ENCODE measurements around the gene RHEX.
"Not testable (repeated sequence)": the region's sequence is repeated elsewhere in the genome, so short reads cannot be mapped to it uniquely, and the experiment has no call there.

Gene RHEX, protein sequence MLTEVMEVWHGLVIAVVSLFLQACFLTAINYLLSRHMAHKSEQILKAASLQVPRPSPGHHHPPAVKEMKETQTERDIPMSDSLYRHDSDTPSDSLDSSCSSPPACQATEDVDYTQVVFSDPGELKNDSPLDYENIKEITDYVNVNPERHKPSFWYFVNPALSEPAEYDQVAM

DNA sequence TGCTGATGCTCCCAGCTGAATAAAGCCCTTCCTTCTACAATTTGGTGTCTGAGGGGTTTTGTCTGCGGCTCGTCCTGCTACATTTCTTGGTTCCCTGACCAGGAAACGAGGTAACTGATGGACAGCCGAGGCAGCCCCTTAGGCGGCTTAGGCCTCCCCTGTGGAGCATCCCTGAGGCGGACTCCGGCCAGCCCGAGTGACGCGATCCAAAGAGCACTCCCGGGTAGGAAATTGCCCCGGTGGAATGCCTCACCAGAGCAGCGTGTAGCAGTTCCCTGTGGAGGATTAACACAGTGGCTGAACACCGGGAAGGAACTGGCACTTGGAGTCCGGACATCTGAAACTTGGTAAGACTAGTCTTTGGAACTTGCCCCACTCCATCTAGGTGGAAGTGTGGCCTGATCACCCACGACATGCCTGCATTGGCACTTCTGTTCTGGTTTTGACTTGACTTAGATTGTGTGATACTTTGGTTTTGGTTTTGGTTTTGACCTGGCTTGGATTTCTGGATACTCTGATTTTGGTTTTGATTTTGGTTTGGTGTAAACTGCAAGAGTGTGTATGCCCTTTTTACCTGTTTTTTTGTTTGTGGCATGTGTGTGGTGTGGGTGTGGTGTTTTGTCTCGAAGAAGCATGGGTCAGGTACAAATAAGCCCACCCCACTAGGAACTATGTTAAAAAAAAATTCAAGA is at the start of gene RHEX:
Gene RHEX (plus strand): TSS at position 255 of the 692 bp plus-strand sequence. CDS start 44,656 bp downstream, outside the sequence.
- not testable (repeated sequence) for DNase-seq

DNA sequence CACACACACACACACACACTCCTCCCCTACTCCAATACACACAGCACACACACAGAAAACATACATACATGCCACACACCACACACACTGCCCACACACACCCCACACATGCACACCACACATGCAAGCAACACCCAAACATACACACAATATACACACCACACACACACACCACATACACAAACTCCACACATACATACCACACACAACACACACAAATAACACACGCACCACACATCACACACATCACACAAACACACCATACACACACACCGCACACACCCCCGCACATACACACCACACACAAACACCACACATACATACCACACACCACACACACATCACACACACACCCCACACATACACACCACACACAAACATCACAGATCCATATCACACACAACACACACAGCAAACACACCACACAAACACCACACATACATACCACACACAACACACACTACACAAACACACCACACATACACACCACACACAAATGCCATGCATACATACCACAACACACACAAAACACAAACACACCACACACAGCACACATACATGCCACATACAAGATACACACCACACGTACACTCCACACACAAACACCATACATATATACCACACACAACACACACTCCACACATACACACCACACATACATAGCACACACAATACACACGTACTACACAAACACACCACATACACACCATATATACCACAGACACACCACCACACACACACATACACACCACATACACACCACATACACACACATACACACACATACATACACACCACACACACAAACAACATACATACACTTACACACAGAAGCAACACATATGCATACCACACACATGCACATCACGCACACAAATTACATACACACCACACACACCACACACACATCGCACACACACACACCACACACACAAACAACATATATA is 48.8 kb upstream of the RHEX start:
- no peak for DNase-seq

DNA sequence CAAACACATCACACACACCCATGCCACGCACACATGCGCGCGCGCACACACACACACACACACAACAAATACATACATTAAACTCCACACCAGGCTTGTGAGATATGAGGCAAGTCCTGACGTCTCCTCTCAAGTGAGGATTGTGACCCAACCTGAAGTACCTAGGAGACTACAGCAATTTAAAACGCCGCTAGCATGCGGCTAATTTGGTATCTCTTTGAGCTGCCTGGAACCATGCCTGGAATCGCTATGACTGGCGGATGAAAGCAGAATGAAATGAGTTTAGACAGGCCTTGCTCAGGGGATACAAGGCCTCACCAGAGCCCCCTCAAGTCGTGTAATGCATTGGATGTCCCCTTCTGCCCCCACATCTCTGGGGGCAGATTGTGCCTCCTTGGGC is 48.1 kb upstream of the RHEX start:
- no peak for DNase-seq

DNA sequence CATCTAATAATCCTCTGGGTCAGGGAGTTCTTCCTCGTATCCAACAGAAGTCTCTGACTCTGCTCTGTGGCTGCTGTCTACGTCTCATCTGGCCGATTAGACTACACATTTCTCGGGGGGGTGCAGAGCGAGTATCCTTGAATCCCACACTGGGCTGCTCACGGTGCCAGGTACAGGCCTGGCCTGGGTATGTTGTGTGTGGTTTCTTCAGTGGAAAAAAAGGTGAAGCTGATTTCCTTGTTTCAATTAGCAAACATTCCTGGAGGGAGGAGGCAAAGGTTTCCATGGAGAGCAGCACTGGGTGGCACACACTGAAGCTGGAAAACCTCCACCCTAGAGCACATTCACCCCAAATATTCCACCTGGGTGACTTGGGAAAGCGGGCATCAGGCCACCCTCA is 47.7 kb upstream of the RHEX start:
- no peak for DNase-seq

DNA sequence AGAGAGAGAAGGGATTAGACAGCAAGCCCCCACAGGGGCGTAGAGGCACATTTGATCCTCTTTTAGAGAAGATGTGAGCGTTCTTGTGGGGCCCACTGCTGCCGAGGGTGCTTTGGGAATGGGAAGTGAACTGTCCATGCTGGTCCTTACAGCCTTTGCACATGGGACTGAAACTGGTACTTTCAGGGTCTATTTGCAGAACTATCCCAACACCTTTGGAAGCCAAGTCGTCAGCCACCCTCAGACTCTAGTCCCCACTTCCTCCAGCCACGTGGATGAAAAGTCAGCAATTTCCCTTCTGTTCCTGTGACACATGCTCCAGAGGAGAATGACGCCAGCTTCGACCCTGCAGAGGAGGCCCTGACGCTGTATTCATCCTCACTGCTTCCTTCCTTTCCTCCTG is 47.2 kb upstream of the RHEX start:
- DNase-seq, result no peak

DNA sequence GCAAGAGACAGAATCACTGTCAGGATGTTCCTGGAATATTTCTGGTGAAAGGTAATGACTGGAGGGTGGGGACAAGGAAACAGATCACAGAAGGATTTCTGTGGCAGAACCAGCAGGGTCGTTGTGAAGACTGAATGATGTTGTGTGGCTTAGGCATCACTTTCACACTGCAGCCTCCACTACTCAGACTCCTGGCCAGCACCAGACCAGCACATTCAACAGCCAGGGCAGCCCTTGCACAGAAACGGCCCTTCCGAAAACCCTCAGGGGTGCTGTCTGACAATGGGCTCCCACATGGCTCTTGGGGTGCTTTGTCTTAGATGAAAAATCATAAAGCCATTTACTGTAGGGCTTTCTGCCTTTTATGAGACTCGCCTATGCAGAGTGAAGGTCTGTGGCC is 46.0 kb upstream of the RHEX start:
- DNase-seq, result no peak

DNA sequence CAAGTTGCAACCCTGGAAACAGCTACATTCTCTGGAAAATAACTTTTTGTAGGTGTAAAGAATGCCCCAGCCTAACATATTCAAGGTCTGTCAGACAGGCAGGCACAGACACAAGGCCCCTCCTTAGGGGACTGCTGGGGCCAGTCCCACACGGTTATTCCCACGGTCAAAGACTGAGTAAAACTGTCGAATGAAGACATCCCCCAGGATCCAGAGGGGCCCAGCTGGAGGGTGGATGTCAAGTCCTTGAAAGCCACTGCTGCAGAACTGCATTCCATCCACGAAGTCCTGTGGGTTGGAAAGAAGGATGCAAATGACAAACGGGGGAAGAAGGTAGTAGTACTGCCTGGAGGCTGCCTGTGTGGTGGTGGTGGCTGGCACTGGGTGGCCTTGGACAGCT is 42.9 kb upstream of the RHEX start:
- no peak for DNase-seq

DNA sequence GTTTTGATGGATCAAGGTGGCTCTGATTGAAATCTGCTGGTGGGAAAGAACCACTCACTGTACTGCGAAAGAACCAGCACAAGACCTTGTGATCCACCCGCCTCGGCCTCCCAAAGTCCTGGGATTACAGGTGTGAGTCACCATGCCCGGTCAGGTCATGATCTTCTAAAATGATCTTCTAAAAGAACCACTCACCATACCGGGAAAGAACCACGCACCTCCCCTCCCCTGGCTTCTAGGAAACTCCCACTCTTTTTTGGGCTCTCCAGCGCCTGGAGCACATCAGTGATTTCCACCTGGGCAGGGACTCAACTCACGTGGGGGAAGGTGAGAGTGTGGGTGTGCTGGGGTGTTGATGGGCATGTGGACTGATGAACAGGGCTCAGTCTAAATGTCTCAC is 41.9 kb upstream of the RHEX start:
- no peak for DNase-seq

DNA sequence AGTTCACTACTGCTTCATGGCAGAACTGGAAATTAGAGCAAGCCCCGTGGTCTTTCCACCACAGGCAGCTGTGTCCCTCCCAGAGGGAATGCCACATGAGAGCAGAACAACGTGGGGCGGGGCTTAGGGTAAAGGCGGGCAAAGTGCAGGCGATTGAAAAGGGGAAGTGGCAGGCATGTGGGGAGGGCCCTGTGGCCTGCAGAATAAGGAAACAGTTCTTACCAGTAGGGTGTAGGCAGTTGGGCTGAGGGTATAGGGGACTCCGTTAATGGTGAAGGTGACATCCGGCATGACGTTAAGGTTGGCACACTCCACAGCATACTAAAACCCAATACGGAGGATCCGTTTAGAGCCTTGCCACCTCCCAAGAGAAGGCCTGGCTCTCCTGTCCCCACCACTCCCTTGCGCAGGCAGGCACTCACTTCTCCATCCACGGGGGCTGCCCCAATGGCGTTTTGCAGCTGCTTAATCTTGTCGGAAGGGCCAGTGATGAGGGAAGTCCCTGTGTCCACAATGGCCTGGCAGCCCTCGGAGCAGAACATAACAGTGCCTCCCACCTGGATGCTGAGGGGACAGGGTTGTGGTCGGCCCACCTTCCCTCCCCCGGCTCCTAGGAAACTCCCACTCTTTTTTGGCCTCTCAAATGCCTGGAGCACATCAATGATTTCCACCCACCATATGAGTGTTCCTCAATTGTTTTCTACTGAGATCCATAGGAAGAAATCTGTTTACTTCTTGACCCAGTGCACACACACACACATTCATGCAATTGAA is 40.7 kb upstream of the RHEX start:
- no peak for DNase-seq

DNA sequence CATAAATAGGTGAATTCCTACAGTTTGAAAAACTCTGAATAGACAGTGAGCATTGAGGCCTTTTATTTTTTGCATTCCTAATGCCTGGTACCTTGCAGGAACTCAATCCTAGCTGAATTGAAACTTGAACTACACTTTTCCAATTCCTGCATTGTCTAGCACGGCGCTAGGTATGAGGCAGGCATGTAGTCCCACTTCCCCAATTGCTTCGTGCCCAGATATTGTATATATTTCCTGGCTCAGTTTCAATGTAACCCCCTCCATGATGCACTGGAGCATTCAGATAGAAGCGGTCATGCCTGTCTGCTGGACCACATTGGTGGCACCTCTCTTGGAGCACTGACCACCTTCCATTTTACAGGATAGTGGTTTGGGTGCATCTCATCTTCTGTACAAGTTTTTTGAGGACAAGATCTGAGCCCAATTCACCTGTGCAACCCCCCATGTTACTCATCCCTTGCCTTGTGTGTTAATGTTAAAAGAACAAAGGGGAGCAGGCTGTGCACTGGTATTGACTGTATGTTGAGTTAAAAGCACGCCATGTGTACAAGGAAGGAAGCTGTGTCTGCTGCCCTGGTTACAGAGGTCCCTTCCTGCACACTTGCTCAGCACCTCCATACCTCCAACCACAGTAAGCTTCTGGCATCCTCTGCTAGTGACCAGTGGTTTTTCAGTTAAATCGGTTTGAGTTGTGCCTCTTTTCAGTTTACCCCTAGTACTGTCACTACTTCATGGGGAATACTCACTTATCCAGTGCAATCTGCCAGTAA is 39.8 kb upstream of the RHEX start:
- DNase-seq, result no peak

DNA sequence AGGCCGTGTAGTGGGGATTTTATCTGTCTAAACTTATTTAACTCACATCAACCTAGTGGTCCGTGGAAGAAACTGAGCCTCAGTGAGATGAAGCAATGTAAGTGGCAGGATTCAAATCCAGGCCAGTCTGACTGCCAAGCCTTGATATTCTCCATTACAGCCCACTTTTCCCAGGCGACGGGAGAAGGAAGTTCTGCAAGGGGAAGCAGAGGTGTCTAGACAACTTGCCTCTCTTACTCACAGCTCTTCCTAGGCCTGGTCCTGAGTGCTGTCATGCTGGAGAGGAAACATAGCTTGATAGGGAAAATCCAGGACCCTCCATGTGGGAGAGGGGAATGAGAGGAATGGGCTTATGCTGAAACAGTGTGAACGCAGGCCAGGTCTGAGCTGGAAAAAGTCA is 38.4 kb upstream of the RHEX start:
- no peak for DNase-seq

DNA sequence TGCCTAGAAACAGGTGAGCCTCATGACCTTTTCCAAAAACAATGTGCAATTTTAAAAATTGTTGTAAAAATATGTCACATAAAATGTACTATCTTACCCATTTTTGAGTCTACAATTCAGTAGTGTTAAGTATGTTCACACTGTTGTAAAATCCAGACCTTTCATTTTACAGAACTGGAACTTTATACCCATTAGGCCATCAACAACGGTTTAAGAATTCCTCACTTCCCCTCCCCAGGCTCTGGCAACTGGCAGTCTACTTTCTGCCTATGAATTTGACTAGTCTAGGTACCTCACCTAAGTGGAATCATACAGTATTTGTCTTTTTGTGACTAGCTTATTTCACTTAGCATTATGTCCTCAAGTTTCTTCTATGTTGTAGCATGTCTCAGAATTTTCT is 37.9 kb upstream of the RHEX start:
- no peak for DNase-seq

DNA sequence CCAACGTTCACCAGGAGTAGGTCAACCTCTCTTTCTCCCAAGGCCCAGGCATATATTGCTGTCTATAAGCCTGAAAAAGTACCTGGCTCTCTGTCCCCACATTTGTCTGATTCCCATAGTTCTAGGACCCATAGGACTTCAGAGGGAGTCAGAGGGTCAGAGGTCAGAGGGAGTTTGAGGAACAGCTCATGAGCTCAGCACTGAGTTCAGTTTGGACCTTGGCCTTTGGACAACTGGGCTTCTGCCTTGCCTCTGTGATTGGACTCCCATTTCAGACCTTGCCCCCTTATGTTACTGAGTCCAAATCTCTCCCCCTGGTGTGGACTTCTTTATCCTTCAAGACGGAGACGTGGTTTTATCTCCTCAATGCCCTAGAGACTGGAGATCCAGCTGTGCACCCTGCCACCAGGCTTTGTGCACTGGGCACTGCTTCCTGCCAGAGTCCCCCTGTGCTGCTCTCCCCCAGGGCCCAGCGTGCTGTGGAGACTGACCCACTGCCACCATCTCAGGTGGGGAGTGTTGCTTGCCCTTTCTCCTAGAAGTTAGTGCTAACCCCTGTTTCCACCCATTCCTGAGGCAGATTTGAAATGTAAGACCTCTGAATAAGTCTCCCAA is 32.5 kb upstream of the RHEX start:
- DNase-seq, result no peak

DNA sequence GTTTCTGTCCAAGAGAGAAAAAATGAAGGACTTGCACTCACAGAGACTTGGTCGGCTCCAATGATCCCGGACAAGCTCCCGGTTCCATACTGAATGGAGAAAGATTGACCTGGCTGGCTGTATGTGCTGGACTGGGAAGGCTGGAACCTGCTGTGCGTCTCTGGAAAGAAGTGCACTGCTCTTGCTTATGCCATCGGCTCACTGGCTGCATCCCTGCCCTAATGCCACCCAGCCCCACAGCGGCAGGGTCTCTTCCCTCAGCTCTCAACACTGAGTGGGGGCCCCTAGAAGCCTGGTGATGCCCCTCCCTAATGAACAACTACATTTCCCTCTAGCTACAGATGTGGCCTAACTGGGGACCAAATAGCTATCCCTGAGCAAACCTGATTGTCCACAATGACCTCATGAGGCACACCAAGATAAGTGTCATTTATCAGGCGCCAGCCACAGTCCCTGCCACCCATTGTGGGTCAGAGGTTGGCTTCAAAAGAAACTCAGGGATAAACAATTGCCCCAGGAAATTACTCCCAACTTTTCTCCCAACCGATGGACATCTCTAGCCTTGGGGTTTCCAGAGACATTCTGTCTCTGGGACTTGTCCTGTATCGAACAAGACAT is 31.9 kb upstream of the RHEX start:
- no peak for DNase-seq

DNA sequence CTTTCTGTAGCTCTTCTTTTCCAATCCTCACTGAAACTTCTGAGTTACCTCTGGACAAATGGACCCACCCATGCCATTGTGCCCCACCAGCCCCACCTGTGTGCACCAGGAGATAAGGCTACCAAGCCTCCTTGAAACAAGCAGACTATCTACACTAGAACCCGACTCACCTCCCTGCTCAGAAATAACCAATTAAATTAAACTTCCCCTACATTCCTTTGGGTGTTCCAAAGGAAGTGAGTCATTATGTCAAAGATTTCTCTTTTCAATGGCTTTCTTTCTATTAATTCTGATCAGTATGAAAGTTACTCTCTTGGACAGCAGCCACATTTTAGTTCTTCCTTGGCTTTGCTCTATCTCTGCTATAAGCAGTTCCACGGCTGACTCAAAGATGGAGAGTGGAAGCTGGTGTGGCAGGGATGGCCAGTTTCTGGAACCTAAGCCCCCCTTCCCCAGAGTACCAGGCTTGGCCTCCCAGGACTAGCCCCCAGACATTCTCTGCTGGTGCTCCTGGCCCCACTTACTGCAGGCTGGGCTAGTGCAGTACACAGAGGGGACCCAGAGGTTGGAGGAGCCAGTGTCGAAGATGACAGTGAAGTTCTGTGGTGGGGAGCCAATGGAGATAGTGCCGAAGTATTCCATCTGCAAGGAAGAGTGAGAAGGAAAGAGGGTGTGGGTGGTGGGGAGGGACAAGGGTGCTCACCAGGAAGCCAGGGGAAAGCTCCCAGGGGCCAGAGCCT is 31.2 kb upstream of the RHEX start:
- no peak for DNase-seq

DNA sequence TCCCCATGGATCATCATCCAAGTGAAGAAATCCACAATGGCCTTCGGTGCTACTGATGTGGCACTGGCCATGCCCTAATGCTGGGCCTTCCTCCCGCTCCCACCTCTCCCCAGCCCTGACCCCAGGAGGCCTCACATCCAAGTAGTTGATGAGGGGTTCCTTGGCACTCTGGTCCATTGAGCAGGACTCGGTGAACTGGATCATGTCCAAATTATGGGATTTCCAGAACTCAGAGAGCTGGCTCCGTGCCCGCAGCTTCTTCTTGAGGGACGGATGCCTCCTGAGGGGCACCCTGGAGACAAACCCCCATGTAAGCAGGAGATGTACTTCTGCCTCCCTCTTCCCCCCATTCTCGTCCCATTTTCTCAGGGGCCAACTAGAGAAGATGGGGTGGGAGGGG is 30.2 kb upstream of the RHEX start:
- no peak for DNase-seq

DNA sequence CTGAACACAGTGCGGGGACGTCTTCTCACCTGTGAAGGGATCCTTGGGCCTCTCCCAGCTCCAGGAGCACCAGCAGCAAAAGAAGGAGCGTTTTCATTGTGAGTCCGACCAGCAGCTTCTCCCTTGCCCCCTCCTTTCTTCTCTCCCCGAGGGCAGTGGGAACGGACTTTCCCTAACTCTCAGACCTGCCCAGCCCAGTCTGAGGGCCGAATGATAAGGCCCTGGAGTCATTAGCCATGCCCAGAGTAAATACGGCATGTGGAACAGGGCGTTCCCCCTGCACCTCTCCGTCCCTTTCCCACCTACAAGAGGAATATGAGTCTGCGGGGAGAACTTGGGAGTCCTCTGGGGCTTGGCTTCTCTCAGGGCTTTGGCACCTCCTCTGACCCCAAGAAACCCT is 29.3 kb upstream of the RHEX start, which contains the start of gene CTSE:
Gene CTSE (minus strand): TSS at position 201 of the 400 bp plus-strand sequence. CDS start 104 bp downstream, at position 97.
- no peak for DNase-seq

DNA sequence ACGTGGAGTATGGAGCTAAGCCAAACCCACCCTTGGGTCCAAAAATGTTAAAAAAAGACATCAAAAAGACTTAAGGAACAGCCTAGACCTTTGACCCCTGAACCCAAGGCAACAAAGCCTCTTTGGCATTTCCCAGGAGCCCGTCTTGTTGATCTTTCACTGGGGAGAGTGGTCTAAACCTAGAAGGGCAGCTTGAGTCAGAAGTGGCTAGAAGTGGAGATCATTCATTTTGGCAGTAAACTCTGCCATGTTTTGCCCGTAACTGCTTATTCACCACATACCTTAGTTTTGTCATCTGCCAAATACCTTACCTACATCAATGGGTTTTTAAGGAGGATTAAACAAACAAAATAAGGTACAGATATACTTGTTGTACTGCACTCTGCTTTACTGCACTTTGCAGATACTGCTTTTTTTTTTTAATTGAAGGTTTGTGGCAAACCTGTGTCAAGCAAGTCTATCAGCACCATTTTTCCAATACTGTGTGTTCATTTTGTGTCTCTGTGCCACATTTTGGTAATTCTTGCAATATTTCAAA is 27.6 kb upstream of the RHEX start:
- no peak for DNase-seq

DNA sequence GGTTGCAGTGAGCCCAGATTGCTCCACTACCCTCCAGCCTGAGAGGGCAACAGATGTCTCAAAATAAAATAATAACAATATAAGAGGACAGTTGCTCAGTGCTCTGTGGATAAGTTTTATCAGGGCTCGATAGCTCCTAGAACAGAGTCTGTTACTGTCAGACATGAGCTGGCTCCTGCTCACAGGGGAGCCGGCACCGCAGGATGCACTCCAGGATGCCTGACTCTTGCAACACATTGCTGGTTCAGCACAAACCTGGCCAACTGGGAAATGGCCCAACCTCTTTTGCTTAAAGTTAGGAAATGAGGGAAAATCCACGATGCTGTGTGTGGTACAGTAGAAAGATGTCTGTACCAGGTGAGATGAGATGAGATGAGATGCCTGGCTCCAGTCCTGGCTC is 23.5 kb upstream of the RHEX start:
- no peak for DNase-seq

DNA sequence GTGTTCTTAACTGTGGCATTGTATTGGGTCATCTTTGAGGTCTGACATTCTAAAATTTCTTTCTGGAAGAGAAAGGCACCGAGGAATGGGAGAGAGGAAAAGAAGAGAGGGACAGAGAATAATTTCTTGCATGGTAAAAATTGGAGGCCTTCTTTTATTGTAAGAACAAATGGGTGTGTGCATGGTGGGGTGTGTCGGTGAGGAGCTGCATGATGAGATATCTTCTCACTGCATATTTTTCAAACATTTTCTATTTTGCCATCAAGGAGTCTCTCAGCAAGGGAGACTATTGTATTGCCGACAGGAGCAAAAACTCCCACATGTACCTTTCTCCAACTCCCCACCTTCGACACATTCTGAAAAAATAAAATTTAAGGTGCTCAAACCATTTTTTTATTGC is 22.8 kb upstream of the RHEX start:
- DNase-seq, result no peak

Data from NCI-H2081 treated with DMSO at 0.1 percent for 48 hours (cell line).